H1 (cell line): ENCODE data around the gene TTC3. TPM values are rescaled to one million over a fixed set of nuclear protein-coding genes. Genes with fewer than 3 reads are reported as not detected.

Source experiments
- BCL11A ChIP-seq, 2 experiments: IDR thresholded peaks; one replicate each; pipeline ENCODE4 v1.6.1; 2011; ENCODE audit warnings: low read depth in 2 of 2, low read length in 2 of 2, mild to moderate bottlenecking in 2 of 2
- CREB1 ChIP-seq: IDR thresholded peaks from 2 replicates; pipeline ENCODE4 v1.6.1; 2012; ENCODE audit warnings: inconsistent platforms
- EP300 ChIP-seq, 2 experiments: IDR thresholded peaks; 1 replicate in 1 of 2; 2 replicates in 1 of 2; pipeline ENCODE4 v1.6.1; 2011 to 2012; ENCODE audit warnings: low read depth in 2 of 2, low read length in 2 of 2, mild to moderate bottlenecking in 2 of 2, borderline replicate concordance in 1 of 2, inconsistent platforms in 1 of 2, moderate library complexity in 1 of 2
- HDAC2 ChIP-seq, 2 experiments: fragments of 300-600 bp in 1 of 2; sonication (generic) in 1 of 2; IDR thresholded peaks; 2 replicates each; pipeline ENCODE4 v1.6.1; 2011 to 2012; ENCODE audit warnings: low read depth in 2 of 2, low read length in 2 of 2, mild to moderate bottlenecking in 2 of 2, moderate library complexity in 2 of 2, borderline replicate concordance in 1 of 2, inconsistent platforms in 1 of 2
- KDM1A ChIP-seq: fragments of 200-600, 300-600 bp; sonication (generic); IDR thresholded peaks from 2 replicates; pipeline ENCODE4 v1.7.1; 2016; ENCODE audit warnings: mild to moderate bottlenecking, low read length, borderline replicate concordance
- KDM4A ChIP-seq: IDR thresholded peaks from one replicate; pipeline ENCODE4 v1.7.1; 2012; ENCODE audit warnings: low read depth, mild to moderate bottlenecking, moderate library complexity, low read length, inconsistent platforms; ENCODE audit not compliant: severe bottlenecking
- NANOG ChIP-seq: IDR thresholded peaks from 2 replicates; pipeline ENCODE4 v1.6.1; 2011; ENCODE audit warnings: low read length, low read depth, mild to moderate bottlenecking, inconsistent platforms; ENCODE audit not compliant: insufficient read depth, poor library complexity, severe bottlenecking
- SIN3A ChIP-seq, 2 experiments: IDR thresholded peaks in 1 of 2; conservative IDR thresholded peaks in 1 of 2; 2 replicates each; pipeline ENCODE4 v1.6.1; 2011 to 2012; ENCODE audit warnings: low read length in 2 of 2, improper control_type of control experiment in 1 of 2, low read depth in 1 of 2, mild to moderate bottlenecking in 1 of 2
- polyA plus RNA-seq, 7 experiments: library from polyadenylated mRNA; depleted of rRNA in 3 of 7; stranded (reverse) in 5 of 7; unstranded in 2 of 7; fragments of >200 nt in 5 of 7; fragments of 200-250 nt in 2 of 7; gene quantifications; 1 replicate in 5 of 7; 2 replicates in 1 of 7; 4 replicates in 1 of 7; pipeline versions ENCODE4 v1.2.1 to v1.2.3, GENCODE V29; 2011 to 2013; ENCODE audit warnings: missing spikeins in 2 of 7, mixed read lengths in 2 of 7
- total RNA-seq: library from RNA; stranded (reverse); fragmentation: NEBNext Ultra II Directional; extraction: Animal tissue kit (Norgen Biotek cat#: 25700); gene quantifications from 2 replicates; pipeline ENCODE4 v1.2.1, GENCODE V29; 2021
- TF ChIP-seq, protein P1 (sequence below): fragments of 300-600 bp; sonication (generic); IDR thresholded peaks from 2 replicates; pipeline ENCODE4 v1.7.1; 2012; ENCODE audit warnings: low read length, moderate library complexity, mild to moderate bottlenecking, inconsistent platforms; ENCODE audit not compliant: insufficient replicate concordance

Gene TTC3
- total and polyA plus RNA-seq, 2 of the 8 experiments (the other 6 are each of a cell fraction or from before 2014, with no cell fraction given): 11.0 to 36.2 TPM

GRCh38 chr21:37047079-37047478 is 26.0 kb upstream of the TTC3 start (continued):
- TF ChIP-seq KDM1A: no peak
- TF ChIP-seq, protein P1, sequence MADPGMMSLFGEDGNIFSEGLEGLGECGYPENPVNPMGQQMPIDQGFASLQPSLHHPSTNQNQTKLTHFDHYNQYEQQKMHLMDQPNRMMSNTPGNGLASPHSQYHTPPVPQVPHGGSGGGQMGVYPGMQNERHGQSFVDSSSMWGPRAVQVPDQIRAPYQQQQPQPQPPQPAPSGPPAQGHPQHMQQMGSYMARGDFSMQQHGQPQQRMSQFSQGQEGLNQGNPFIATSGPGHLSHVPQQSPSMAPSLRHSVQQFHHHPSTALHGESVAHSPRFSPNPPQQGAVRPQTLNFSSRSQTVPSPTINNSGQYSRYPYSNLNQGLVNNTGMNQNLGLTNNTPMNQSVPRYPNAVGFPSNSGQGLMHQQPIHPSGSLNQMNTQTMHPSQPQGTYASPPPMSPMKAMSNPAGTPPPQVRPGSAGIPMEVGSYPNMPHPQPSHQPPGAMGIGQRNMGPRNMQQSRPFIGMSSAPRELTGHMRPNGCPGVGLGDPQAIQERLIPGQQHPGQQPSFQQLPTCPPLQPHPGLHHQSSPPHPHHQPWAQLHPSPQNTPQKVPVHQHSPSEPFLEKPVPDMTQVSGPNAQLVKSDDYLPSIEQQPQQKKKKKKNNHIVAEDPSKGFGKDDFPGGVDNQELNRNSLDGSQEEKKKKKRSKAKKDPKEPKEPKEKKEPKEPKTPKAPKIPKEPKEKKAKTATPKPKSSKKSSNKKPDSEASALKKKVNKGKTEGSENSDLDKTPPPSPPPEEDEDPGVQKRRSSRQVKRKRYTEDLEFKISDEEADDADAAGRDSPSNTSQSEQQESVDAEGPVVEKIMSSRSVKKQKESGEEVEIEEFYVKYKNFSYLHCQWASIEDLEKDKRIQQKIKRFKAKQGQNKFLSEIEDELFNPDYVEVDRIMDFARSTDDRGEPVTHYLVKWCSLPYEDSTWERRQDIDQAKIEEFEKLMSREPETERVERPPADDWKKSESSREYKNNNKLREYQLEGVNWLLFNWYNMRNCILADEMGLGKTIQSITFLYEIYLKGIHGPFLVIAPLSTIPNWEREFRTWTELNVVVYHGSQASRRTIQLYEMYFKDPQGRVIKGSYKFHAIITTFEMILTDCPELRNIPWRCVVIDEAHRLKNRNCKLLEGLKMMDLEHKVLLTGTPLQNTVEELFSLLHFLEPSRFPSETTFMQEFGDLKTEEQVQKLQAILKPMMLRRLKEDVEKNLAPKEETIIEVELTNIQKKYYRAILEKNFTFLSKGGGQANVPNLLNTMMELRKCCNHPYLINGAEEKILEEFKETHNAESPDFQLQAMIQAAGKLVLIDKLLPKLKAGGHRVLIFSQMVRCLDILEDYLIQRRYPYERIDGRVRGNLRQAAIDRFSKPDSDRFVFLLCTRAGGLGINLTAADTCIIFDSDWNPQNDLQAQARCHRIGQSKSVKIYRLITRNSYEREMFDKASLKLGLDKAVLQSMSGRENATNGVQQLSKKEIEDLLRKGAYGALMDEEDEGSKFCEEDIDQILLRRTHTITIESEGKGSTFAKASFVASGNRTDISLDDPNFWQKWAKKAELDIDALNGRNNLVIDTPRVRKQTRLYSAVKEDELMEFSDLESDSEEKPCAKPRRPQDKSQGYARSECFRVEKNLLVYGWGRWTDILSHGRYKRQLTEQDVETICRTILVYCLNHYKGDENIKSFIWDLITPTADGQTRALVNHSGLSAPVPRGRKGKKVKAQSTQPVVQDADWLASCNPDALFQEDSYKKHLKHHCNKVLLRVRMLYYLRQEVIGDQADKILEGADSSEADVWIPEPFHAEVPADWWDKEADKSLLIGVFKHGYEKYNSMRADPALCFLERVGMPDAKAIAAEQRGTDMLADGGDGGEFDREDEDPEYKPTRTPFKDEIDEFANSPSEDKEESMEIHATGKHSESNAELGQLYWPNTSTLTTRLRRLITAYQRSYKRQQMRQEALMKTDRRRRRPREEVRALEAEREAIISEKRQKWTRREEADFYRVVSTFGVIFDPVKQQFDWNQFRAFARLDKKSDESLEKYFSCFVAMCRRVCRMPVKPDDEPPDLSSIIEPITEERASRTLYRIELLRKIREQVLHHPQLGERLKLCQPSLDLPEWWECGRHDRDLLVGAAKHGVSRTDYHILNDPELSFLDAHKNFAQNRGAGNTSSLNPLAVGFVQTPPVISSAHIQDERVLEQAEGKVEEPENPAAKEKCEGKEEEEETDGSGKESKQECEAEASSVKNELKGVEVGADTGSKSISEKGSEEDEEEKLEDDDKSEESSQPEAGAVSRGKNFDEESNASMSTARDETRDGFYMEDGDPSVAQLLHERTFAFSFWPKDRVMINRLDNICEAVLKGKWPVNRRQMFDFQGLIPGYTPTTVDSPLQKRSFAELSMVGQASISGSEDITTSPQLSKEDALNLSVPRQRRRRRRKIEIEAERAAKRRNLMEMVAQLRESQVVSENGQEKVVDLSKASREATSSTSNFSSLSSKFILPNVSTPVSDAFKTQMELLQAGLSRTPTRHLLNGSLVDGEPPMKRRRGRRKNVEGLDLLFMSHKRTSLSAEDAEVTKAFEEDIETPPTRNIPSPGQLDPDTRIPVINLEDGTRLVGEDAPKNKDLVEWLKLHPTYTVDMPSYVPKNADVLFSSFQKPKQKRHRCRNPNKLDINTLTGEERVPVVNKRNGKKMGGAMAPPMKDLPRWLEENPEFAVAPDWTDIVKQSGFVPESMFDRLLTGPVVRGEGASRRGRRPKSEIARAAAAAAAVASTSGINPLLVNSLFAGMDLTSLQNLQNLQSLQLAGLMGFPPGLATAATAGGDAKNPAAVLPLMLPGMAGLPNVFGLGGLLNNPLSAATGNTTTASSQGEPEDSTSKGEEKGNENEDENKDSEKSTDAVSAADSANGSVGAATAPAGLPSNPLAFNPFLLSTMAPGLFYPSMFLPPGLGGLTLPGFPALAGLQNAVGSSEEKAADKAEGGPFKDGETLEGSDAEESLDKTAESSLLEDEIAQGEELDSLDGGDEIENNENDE: no peak
- no peak for TF ChIP-seq CREB1
- TF ChIP-seq HDAC2 (IDR thresholded peaks at IDR 0.05; ENCODE audit: borderline replicate concordance in 1 of 2, low read depth in 2 of 2, low read length in 2 of 2): no peak
- TF ChIP-seq KDM4A: no peak
- no peak for TF ChIP-seq EP300 (IDR thresholded peaks at IDR 0.05; ENCODE audit: borderline replicate concordance in 1 of 2, low read depth in 2 of 2, low read length in 2 of 2)
- no peak for TF ChIP-seq BCL11A (IDR thresholded peaks at IDR 0.05; ENCODE audit: low read depth in 2 of 2, low read length in 2 of 2)
- TF ChIP-seq SIN3A (conservative IDR thresholded peaks at IDR 0.05 in 1 of 2, IDR thresholded peaks at IDR 0.05 in 1 of 2; ENCODE audit: low read depth in 1 of 2, low read length in 2 of 2): no peak
- TF ChIP-seq NANOG: no peak
